Measurements from ENCODE around the gene DGKB. TPM values are rescaled to one million over a fixed set of nuclear protein-coding genes. Genes with fewer than 3 reads are reported as not detected.

Gene DGKB
- total RNA-seq, 2 experiments from 2014 or later = not detected

- H3K36me3 Mint-ChIP-seq = no peaks in the 10 kb centered on the region
- no peaks in the 10 kb centered on the region for H3K4me1 Mint-ChIP-seq (ENCODE audit: low read depth)
- CTCF ChIA-PET = no interaction called here
- no peaks in the 10 kb centered on the region for H3K27me3 Mint-ChIP-seq
- H3K27ac Mint-ChIP-seq = no peak overlapping the region
- intact Hi-C loops (cut with micrococcal nuclease) = no loop called here
- H3K4me3 Mint-ChIP-seq = no peak overlapping the region
- POLR2A ChIA-PET = no interaction called here
- H3K9me3 Mint-ChIP-seq = no peaks in the 10 kb centered on the region
- no peak for DNase-seq
Observed at GRCh38 chr7:14855033-14855794, 47.3 kb downstream of the DGKB start.

- no peaks in the 10 kb centered on the region for H3K4me1 Mint-ChIP-seq (ENCODE audit: low read depth)
- no peak overlapping the region for H3K4me3 Mint-ChIP-seq
- H3K27ac Mint-ChIP-seq = no peak overlapping the region
- no peaks in the 10 kb centered on the region for H3K27me3 Mint-ChIP-seq
- intact Hi-C loops (cut with micrococcal nuclease) = no loop called here
- H3K36me3 Mint-ChIP-seq = no peaks in the 10 kb centered on the region
- ChIA-PET CTCF (no interaction called here), POLR2A (no interaction called here)
- DNase-seq = no peak
- H3K9me3 Mint-ChIP-seq = no peaks in the 10 kb centered on the region
Observed at GRCh38 chr7:14854471-14854870, 48.1 kb downstream of the DGKB start.

- intact Hi-C loops (cut with micrococcal nuclease) = no loop called here
- Mint-ChIP-seq H3K4me1 (ENCODE audit: low read depth) (no peaks in the 10 kb centered on the region), H3K36me3 (no peaks in the 10 kb centered on the region), H3K27ac (no peak overlapping the region), H3K9me3 (peaks cover 1% of the 10 kb centered on the region), H3K27me3 (no peaks in the 10 kb centered on the region), H3K4me3 (no peak overlapping the region)
- POLR2A ChIA-PET = no interaction called here
- CTCF ChIA-PET = no interaction called here
- no peak for DNase-seq
Observed at GRCh38 chr7:14851610-14852009, 50.9 kb downstream of the DGKB start.

GRCh38 chr7:14850039-14850438, 52.5 kb downstream of the DGKB start:
- DNase-seq = no peak
- Mint-ChIP-seq H3K9me3 (peaks cover 4% of the 10 kb centered on the region), H3K36me3 (no peaks in the 10 kb centered on the region), H3K4me1 (ENCODE audit: low read depth) (no peaks in the 10 kb centered on the region), H3K27ac (no peak overlapping the region), H3K27me3 (no peaks in the 10 kb centered on the region), H3K4me3 (no peak overlapping the region)
- intact Hi-C loops (cut with micrococcal nuclease) = no loop called here
- ChIA-PET CTCF (no interaction called here), POLR2A (no interaction called here)

- no peak overlapping the region for H3K27ac Mint-ChIP-seq
- intact Hi-C loops (cut with micrococcal nuclease) = no loop called here
Observed at GRCh38 chr7:14846405-14846804, 56.1 kb downstream of the DGKB start.

GRCh38 chr7:14843755-14844154, 58.8 kb downstream of the DGKB start:
- no peak overlapping the region for H3K27ac Mint-ChIP-seq
- peaks cover 4% of the 10 kb centered on the region for H3K9me3 Mint-ChIP-seq
- ChIA-PET POLR2A (no interaction called here), CTCF (no interaction called here)
- no peaks in the 10 kb centered on the region for H3K36me3 Mint-ChIP-seq
- no peaks in the 10 kb centered on the region for H3K27me3 Mint-ChIP-seq
- intact Hi-C loops (cut with micrococcal nuclease) = no loop called here
- no peak for DNase-seq
- H3K4me3 Mint-ChIP-seq = no peak overlapping the region
- no peaks in the 10 kb centered on the region for H3K4me1 Mint-ChIP-seq (ENCODE audit: low read depth)

More at GRCh38 chr7:14846405-14846804, 56.1 kb downstream of the DGKB start:
- Mint-ChIP-seq H3K27me3 (no peaks in the 10 kb centered on the region), H3K9me3 (peaks cover 4% of the 10 kb centered on the region), H3K4me3 (no peak overlapping the region), H3K36me3 (no peaks in the 10 kb centered on the region), H3K4me1 (ENCODE audit: low read depth) (no peaks in the 10 kb centered on the region)
- ChIA-PET CTCF (no interaction called here), POLR2A (no interaction called here)
- DNase-seq = no peak

- Mint-ChIP-seq H3K4me3 (no peak overlapping the region), H3K27ac (no peak overlapping the region), H3K27me3 (no peaks in the 10 kb centered on the region), H3K36me3 (no peaks in the 10 kb centered on the region), H3K9me3 (peaks cover 4% of the 10 kb centered on the region), H3K4me1 (ENCODE audit: low read depth) (no peaks in the 10 kb centered on the region)
- DNase-seq = no peak
- intact Hi-C loops (cut with micrococcal nuclease) = no loop called here
- POLR2A ChIA-PET = no interaction called here
- CTCF ChIA-PET = no interaction called here
Observed at GRCh38 chr7:14842523-14842922, 60.0 kb downstream of the DGKB start.

- CTCF ChIA-PET = no interaction called here
- intact Hi-C loops (cut with micrococcal nuclease) = no loop called here
- peaks cover 4% of the 10 kb centered on the region for H3K9me3 Mint-ChIP-seq
Observed at GRCh38 chr7:14841869-14842268, 60.7 kb downstream of the DGKB start.

GRCh38 chr7:14841086-14841485, 61.5 kb downstream of the DGKB start:
- DNase-seq = no peak
- Mint-ChIP-seq H3K36me3 (no peaks in the 10 kb centered on the region), H3K27ac (no peak overlapping the region), H3K9me3 (no peaks in the 10 kb centered on the region), H3K27me3 (no peaks in the 10 kb centered on the region), H3K4me1 (ENCODE audit: low read depth) (no peaks in the 10 kb centered on the region), H3K4me3 (no peak overlapping the region)
- intact Hi-C loops (cut with micrococcal nuclease) = no loop called here
- CTCF ChIA-PET = no interaction called here
- POLR2A ChIA-PET = no interaction called here

More at GRCh38 chr7:14841869-14842268, 60.7 kb downstream of the DGKB start:
- Mint-ChIP-seq H3K4me1 (ENCODE audit: low read depth) (no peaks in the 10 kb centered on the region), H3K27me3 (no peaks in the 10 kb centered on the region), H3K4me3 (no peak overlapping the region), H3K27ac (no peak overlapping the region), H3K36me3 (no peaks in the 10 kb centered on the region)
- POLR2A ChIA-PET = no interaction called here
- no peak for DNase-seq

GRCh38 chr7:14839307-14839706, 63.2 kb downstream of the DGKB start:
- no peaks in the 10 kb centered on the region for H3K4me1 Mint-ChIP-seq (ENCODE audit: low read depth)
- intact Hi-C loops (cut with micrococcal nuclease) = no loop called here
- no peak for DNase-seq
- no peaks in the 10 kb centered on the region for H3K36me3 Mint-ChIP-seq
- H3K4me3 Mint-ChIP-seq = no peak overlapping the region
- no peak overlapping the region for H3K27ac Mint-ChIP-seq
- H3K27me3 Mint-ChIP-seq = no peaks in the 10 kb centered on the region
- ChIA-PET CTCF (no interaction called here), POLR2A (no interaction called here)
- no peaks in the 10 kb centered on the region for H3K9me3 Mint-ChIP-seq

GRCh38 chr7:14837216-14837615, 65.3 kb downstream of the DGKB start:
- intact Hi-C loops (cut with micrococcal nuclease) = no loop called here
- Mint-ChIP-seq H3K9me3 (no peaks in the 10 kb centered on the region), H3K4me3 (no peak overlapping the region), H3K27me3 (no peaks in the 10 kb centered on the region), H3K4me1 (ENCODE audit: low read depth) (no peaks in the 10 kb centered on the region), H3K36me3 (no peaks in the 10 kb centered on the region), H3K27ac (no peak overlapping the region)
- ChIA-PET POLR2A (no interaction called here), CTCF (no interaction called here)
- no peak for DNase-seq

- CTCF ChIA-PET = no interaction called here
- POLR2A ChIA-PET = no interaction called here
- Mint-ChIP-seq H3K36me3 (no peaks in the 10 kb centered on the region), H3K9me3 (no peaks in the 10 kb centered on the region), H3K4me1 (ENCODE audit: low read depth) (no peaks in the 10 kb centered on the region), H3K4me3 (no peak overlapping the region), H3K27me3 (no peaks in the 10 kb centered on the region), H3K27ac (no peak overlapping the region)
- DNase-seq = no peak
- intact Hi-C loops (cut with micrococcal nuclease) = no loop called here
Observed at GRCh38 chr7:14836571-14837189, 65.9 kb downstream of the DGKB start.

- Mint-ChIP-seq H3K36me3 (no peaks in the 10 kb centered on the region), H3K4me3 (no peak overlapping the region), H3K9me3 (no peaks in the 10 kb centered on the region), H3K27me3 (no peaks in the 10 kb centered on the region), H3K4me1 (ENCODE audit: low read depth) (no peaks in the 10 kb centered on the region), H3K27ac (no peak overlapping the region)
- ChIA-PET CTCF (no interaction called here), POLR2A (no interaction called here)
- no peak for DNase-seq
- intact Hi-C loops (cut with micrococcal nuclease) = no loop called here
Observed at GRCh38 chr7:14836006-14836405, 66.5 kb downstream of the DGKB start.
